Activated CD8-positive, alpha-beta memory T cell treated with anti-CD3 and anti-CD28 coated beads for 1 hour (primary cell): ENCODE measurements around the gene TDRD1.

Source experiments
- DNase-seq, 2 donors: peaks; one replicate each; pipeline ENCODE4 v3.0.0-alpha.2; 2020; ENCODE audit warnings: low read depth in 1 of 2; ENCODE audit errors: extremely low read depth in 1 of 2

The TDRD1 gene

GRCh38 chr10:114173921-114174694, 5.0 kb upstream of the TDRD1 start, which contains the start of gene CCDC186:
Gene CCDC186, minus strand, starts transcription at chr10:114174203. Its CDS starts 10,935 bp downstream, at chr10:114163268.
- peak; percentile 96 for DNase-seq

- no peak for DNase-seq
Measured at GRCh38 chr10:114174695-114175188, 4.4 kb upstream of the TDRD1 start.

DNA sequence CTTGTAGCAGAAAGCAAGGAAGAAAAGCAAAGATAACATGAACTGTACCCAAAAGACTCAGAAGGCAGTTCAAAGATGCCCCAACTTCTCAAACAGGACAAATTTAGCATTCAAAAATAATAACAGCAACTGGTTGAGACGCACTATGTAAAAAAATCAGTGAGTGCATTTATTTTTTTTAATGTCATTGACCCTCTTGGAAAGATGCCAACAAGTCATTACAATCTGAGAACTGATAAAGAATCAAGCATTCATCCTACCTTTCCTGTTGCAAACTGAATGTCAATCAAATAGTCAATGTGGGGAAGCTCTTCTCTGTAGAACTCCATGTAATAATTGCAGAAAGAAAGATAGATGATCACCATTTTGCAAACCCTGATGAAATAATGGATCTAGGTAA, 3.5 kb upstream of the TDRD1 start:
- no peak for DNase-seq

DNA sequence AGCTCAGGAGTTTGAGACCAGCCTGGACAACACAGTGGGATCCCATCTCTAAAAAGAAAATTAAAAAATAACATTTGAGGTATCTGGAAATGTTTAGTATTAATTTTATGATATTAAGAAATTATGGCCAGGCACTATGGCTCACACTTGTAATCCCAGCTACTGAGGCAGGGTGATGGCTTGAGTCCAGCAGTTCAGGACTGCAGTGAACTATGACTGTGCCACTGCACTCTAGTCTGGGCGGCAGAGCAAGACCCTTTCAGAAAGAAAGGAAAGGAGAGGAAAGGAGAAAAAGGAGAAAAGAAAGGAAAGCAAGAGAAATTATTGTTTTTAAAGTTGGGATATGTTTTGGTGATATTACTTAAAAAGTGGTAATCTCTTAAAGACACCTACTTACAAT, 2.6 kb upstream of the TDRD1 start:
- DNase-seq, result no peak

DNA sequence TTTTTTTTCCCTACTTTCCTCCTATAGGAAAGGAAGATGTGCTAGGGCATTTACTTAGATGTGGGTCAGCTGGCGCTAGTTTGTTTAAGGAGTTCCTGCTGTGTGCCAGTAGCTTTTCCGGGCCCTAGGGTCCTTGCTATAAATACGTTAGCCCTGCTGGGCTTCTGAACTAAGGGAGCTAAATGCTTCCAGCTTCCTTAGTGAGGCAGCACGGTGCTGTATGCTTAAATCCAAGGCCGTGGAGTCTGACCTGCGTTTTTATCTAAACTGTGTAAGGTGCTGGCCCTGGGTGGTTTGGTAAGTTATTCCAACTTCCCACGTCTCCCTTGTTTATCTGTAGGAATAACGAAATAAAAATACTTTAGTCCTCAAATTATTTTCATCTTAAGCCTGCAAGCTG, 594 bp downstream of the TDRD1 start:
- no peak for DNase-seq

GRCh38 chr10:114180937-114181336, 1.8 kb downstream of the TDRD1 start:
- no peak for DNase-seq

DNA sequence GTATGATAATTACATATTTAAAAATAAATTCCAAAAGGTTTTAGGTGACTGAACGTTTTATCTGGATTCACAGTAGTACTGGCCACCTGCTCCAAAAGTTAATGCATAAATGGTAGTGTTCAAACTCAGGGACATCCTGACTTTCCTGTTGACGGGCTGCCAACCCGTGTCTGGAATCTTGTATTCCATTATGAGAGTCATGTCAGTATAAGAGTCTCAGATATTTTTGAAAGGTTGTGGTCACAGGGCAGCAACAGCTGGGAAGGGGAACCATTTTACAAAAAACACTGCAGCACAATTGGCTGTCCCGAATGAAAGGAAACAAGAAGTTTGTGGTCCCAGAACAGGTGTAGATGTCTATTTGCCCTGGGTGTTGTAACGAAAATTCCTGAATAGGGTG, 2.8 kb downstream of the TDRD1 start:
- DNase-seq, result no peak

DNA sequence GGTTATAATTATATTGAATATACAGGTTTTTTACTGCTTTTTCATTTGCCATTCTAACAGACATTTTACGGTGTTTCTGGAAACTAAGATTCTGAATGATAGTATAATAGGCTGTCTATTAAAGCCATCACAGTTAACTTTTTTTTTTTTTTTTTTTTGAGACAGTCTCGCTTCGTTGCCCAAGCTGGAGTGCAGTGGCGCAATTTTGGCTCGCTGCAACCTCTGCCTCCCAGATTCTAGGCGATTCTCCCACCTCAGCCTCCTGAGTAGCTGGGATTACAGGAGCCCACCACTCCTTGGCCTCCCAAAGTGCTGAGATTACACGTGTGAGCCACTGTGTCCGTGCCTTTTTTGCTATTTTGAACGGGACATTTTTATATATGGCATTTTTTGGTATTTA, 4.4 kb downstream of the TDRD1 start:
- DNase-seq, result no peak

DNA sequence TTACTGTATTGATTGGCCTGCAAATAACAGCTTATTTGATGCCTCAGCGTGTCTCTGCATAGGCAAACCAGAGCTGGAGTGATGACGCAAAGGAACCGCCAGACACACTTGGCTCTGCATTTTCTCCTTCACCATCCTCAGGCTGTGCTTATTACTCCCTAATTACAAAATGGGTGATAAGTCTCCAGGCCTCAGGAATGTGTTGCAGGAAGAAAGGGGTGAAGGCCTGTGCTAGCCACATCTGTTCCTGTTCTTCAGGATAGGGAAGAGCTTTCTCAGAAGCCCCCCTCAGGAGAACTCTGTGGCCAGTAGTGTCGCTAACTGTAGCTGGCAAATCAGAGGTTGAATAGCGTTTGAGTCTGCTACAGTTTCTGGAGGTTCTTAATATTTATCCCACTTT, 5.1 kb downstream of the TDRD1 start:
- no peak for DNase-seq

GRCh38 chr10:114188001-114188400, 8.8 kb downstream of the TDRD1 start:
- DNase-seq, result no peak

- DNase-seq, result no peak
Measured at GRCh38 chr10:114188900-114189299, 9.7 kb downstream of the TDRD1 start.

DNA sequence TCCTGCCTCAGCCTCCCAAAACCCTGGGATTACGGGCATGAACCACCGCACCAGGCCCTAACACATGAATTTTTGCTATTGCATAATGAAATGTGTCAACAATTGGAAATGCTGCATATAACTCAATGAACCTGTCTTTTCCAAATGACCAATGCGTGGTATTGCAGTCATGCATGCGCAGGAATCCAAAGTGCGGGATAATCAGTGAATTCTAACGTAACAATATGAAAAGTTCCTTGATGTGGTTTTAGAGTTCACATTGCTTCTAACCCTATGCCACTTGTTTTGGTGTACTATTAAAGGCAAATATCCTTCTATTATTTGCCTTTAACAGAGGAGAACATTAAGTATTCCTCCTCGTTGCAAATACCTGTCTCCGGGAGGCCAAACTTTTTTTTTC, 10.5 kb downstream of the TDRD1 start:
- DNase-seq, result no peak

DNA sequence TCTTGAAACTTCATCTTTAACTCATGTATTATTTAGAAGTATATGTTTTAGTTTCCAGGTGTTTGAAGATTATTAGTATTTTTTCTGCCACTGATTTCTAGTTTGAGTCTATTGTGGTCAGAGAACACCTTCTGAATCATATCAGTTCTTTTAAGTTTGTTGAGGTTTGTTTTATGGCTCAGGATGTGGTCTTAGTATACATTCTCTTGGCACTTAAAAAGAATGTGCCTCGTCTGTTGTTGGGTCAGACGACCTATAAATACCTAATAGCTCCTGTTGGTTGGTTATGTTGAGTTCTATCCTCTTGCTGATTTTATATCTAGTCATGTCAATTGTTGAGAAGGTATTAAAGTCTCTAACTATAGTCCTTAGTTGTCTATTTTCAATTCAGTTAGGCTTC, 15.9 kb downstream of the TDRD1 start:
- DNase-seq, result no peak

- no peak for DNase-seq
Measured at GRCh38 chr10:114199239-114199638, 20.1 kb downstream of the TDRD1 start.

GRCh38 chr10:114202812-114203211, 23.7 kb downstream of the TDRD1 start:
- no peak for DNase-seq

DNA sequence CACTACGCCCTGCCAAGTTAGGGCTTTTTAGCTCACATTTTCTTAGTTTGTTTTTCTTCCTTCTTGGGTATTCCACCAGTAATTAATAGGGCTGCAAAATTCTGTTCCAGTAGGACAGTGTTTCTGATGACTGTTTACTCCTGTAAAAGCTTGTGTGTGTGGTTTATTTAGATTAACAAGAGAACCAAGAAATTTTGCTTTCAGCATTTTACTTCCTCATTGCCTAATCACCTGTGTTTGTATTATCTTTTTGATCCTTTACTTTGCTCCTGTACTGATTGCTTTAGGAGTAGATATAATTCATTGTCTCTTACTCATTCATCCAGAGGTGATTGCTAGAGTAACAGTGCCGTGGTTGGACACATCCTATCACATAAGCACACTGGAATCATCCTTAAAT, 27.7 kb downstream of the TDRD1 start:
- no peak for DNase-seq

DNA sequence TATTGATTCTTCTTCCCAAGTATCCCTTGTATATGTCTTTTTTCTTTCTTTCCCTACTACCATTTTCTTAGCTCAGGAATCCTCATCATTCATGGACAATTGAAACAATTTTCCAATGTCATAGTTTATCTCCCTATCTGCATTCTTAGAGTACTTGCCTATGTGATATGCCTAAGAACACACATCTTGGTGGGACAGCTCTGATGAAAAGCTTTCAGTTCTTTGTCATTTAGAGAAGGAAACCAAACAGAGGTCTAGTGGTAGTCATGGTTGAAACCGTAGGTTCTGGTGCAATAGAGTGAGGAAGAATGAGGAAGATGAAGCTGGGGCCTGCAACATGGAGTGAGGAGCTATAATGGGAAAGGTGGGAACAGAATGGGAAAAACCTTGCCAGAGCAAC, 28.2 kb downstream of the TDRD1 start:
- no peak for DNase-seq

GRCh38 chr10:114208351-114208750, 29.2 kb downstream of the TDRD1 start:
- DNase-seq, result no peak

GRCh38 chr10:114212153-114212552, 33.0 kb downstream of the TDRD1 start:
- DNase-seq, result no peak

GRCh38 chr10:114215033-114215432, 35.9 kb downstream of the TDRD1 start:
- no peak for DNase-seq

- no peak for DNase-seq
Measured at GRCh38 chr10:114220281-114220680, 41.1 kb downstream of the TDRD1 start.

- no peak for DNase-seq
Measured at GRCh38 chr10:114221235-114221634, 42.1 kb downstream of the TDRD1 start.

GRCh38 chr10:114223066-114223465, 43.9 kb downstream of the TDRD1 start:
- no peak for DNase-seq
